ENCODE measurements around the gene PPP1R13B.
"Not testable (repeated sequence)": the region's sequence is repeated elsewhere in the genome, so short reads cannot be mapped to it uniquely, and the experiment has no call there.

PPP1R13B gene

GRCh38 chr14:103847451-103848174 is at the start of gene PPP1R13B:
PPP1R13B (minus strand) TSS chr14:103847575; CDS start chr14:103847307, 268 bp downstream.
- DNase-seq, result peak; percentile 86

- DNase-seq, result no peak
Measured at GRCh38 chr14:103896578-103896977, 49.2 kb upstream of the PPP1R13B start.

- no peak for DNase-seq
Measured at GRCh38 chr14:103894723-103895059, 47.3 kb upstream of the PPP1R13B start.

- DNase-seq, result no peak
Measured at GRCh38 chr14:103894034-103894722, 46.8 kb upstream of the PPP1R13B start.

GRCh38 chr14:103892247-103892646 is 44.9 kb upstream of the PPP1R13B start:
- no peak for DNase-seq

GRCh38 chr14:103891667-103892215 is 44.4 kb upstream of the PPP1R13B start:
- DNase-seq, result no peak

GRCh38 chr14:103890821-103891666 is 43.7 kb upstream of the PPP1R13B start:
- DNase-seq, result no peak

GRCh38 chr14:103890052-103890371 is 42.6 kb upstream of the PPP1R13B start:
- DNase-seq, result no peak

- no peak for DNase-seq
Measured at GRCh38 chr14:103889313-103890051, 42.1 kb upstream of the PPP1R13B start.

- not testable (repeated sequence) for DNase-seq
Measured at GRCh38 chr14:103889002-103889312, 41.6 kb upstream of the PPP1R13B start.

GRCh38 chr14:103887557-103888115 is 40.3 kb upstream of the PPP1R13B start:
- no peak for DNase-seq

- DNase-seq, result no peak
Measured at GRCh38 chr14:103887170-103887501, 39.8 kb upstream of the PPP1R13B start.

GRCh38 chr14:103886304-103887169 is 39.2 kb upstream of the PPP1R13B start:
- no peak for DNase-seq

- no peak for DNase-seq
Measured at GRCh38 chr14:103885509-103885932, 38.1 kb upstream of the PPP1R13B start.

GRCh38 chr14:103884854-103885253 is 37.5 kb upstream of the PPP1R13B start:
- DNase-seq, result no peak

- DNase-seq, result no peak
Measured at GRCh38 chr14:103883263-103883523, 35.8 kb upstream of the PPP1R13B start.

GRCh38 chr14:103882503-103883262 is 35.3 kb upstream of the PPP1R13B start:
- DNase-seq, result no peak

- no peak for DNase-seq
Measured at GRCh38 chr14:103881268-103882201, 34.2 kb upstream of the PPP1R13B start.

- DNase-seq, result peak; percentile 62
Measured at GRCh38 chr14:103880348-103881267, 33.2 kb upstream of the PPP1R13B start.
